ENCODE measurements around the gene SLC22A16. TPM values are rescaled to one million over a fixed set of nuclear protein-coding genes. Genes with fewer than 3 reads are reported as not detected.
A peak's percentile ranks its signal among the peaks of the same experiment; 100 is the strongest.
"Not testable (repeated sequence)": the region's sequence is repeated elsewhere in the genome, so short reads cannot be mapped to it uniquely, and the experiment has no call there.

The SLC22A16 gene
- total RNA-seq, 1 donor from 2014 or later = not detected

- Histone ChIP-seq H3K27me3 (no peaks in the 10 kb centered on the region), H3K4me3 (no peak overlapping the region), H3K27ac (no peak overlapping the region), H3K4me1 (no peaks in the 10 kb centered on the region), H3K36me3 (no peaks in the 10 kb centered on the region), H3K9me3 (no peaks in the 10 kb centered on the region)
- intact Hi-C loops (cut with DNase I) = no loop called here
- TF ChIP-seq POLR2AphosphoS5 (IDR thresholded peaks at IDR 0.05; ENCODE audit: insufficient read depth in 1 of 2, low read depth in 1 of 2) (no peak), POLR2A (IDR thresholded peaks at IDR 0.05) (no peak), CTCF (IDR thresholded peaks at IDR 0.05) (no peak)
- DNase-seq (ENCODE audit: extremely low spot score in 2 of 2) = no peak
Observed at GRCh38 chr6:110517034-110517433, 40.6 kb upstream of the SLC22A16 start.

- no peak overlapping the region for H3K4me3 ChIP-seq
- TF ChIP-seq CTCF (IDR thresholded peaks at IDR 0.05) = no peak
- TF ChIP-seq POLR2A (IDR thresholded peaks at IDR 0.05) = no peak
- no peak for TF ChIP-seq POLR2AphosphoS5 (IDR thresholded peaks at IDR 0.05; ENCODE audit: insufficient read depth in 1 of 2, low read depth in 1 of 2)
- intact Hi-C loops (cut with DNase I) = no loop called here
Observed at GRCh38 chr6:110514818-110515217, 38.4 kb upstream of the SLC22A16 start.

DNA sequence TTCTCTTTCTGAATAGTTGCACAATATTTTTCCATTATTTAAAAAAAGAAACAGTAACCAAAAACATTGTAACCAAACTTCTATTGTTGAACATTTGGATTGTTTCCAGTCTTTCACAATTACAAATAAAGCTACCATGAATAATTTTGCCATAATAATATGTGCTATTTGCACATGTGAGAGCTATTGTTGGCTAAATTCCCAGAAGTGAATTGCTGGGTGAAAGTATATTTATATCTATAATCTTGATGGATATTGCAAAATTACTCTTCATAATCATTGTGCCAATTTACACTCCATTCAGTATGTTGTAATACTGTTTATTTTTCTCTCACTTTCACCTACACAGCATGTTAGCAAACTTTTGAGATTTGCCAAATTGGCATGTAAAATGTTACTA, 36.6 kb upstream of the SLC22A16 start:
- Histone ChIP-seq H3K9me3 (no peaks in the 10 kb centered on the region), H3K36me3 (no peaks in the 10 kb centered on the region), H3K4me3 (no peak overlapping the region), H3K4me1 (peaks cover 9% of the 10 kb centered on the region), H3K27me3 (no peaks in the 10 kb centered on the region), H3K27ac (no peak overlapping the region)
- intact Hi-C loops (cut with DNase I) = no loop called here
- no peak for TF ChIP-seq CTCF (IDR thresholded peaks at IDR 0.05)
- no peak for TF ChIP-seq POLR2AphosphoS5 (IDR thresholded peaks at IDR 0.05; ENCODE audit: insufficient read depth in 1 of 2, low read depth in 1 of 2)
- TF ChIP-seq POLR2A (IDR thresholded peaks at IDR 0.05) = no peak
- DNase-seq (ENCODE audit: extremely low spot score in 2 of 2) = no peak

More at GRCh38 chr6:110514818-110515217, 38.4 kb upstream of the SLC22A16 start:
- Histone ChIP-seq H3K27me3 (no peaks in the 10 kb centered on the region), H3K4me1 (peaks cover 4% of the 10 kb centered on the region), H3K36me3 (no peaks in the 10 kb centered on the region), H3K9me3 (no peaks in the 10 kb centered on the region), H3K27ac (no peak overlapping the region)
- DNase-seq (ENCODE audit: extremely low spot score in 2 of 2) = peak in 1 of 2 donors; percentile 18

DNA sequence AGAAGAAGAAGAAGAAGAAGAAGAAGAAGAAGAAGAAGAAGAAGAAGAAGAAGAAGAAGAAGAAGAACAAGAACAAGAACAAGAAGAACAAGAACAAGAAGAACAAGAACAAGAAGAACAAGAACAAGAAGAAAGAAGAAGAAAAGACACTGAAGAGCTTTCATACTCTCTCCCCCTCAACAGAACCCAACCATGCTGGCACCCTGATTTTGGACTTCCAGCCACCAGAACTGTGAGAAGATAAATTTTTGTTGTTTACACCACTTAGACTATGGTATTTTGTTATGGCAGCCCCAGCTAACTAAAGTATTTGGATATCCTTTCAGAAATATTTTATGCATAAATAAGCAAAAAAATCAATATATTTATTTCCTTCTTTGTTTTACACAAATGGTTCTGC, 36.1 kb upstream of the SLC22A16 start:
- H3K36me3 ChIP-seq; DNase-seq (ENCODE audit: extremely low spot score in 2 of 2); H3K4me3 ChIP-seq; H3K27me3 ChIP-seq; intact Hi-C loops (cut with DNase I); H3K27ac ChIP-seq; H3K4me1 ChIP-seq; H3K9me3 ChIP-seq: not testable (repeated sequence)

DNA sequence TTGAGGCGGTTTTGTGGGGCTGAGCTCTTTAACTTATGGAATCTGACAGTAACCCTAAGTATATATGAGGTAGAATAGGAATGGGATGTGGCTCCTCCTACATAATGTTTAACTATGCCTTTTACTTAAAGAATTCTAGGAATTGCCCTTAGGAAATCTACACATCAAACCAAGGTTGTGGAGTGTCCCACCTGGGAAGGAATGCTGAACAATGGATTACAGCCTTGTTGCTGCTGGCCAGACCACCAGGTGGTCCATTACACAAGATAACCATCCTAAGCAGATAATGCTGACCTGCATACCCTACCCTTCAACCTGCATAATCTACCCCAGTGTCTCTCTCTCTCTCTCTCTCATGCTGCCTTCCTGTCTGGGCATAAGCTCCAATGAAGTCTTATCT, 35.0 kb upstream of the SLC22A16 start:
- no peak for DNase-seq (ENCODE audit: extremely low spot score in 2 of 2)
- H3K4me3 ChIP-seq = no peak overlapping the region
- intact Hi-C loops (cut with DNase I) = no loop called here

More for the DNA sequence above, 35.0 kb upstream of the SLC22A16 start:
- Histone ChIP-seq H3K27ac (no peak overlapping the region), H3K36me3 (no peaks in the 10 kb centered on the region), H3K4me1 (peaks cover 9% of the 10 kb centered on the region), H3K27me3 (no peaks in the 10 kb centered on the region), H3K9me3 (no peaks in the 10 kb centered on the region)
- TF ChIP-seq CTCF (IDR thresholded peaks at IDR 0.05) (no peak), POLR2A (IDR thresholded peaks at IDR 0.05) (no peak), POLR2AphosphoS5 (IDR thresholded peaks at IDR 0.05; ENCODE audit: insufficient read depth in 1 of 2, low read depth in 1 of 2) (no peak)
